Common myeloid progenitor, CD34-positive (primary cell): ENCODE measurements around the gene MCTP2.

Source experiments
- CTCF ChIA-PET: fragments of 350-600 bp; sonication (Branson Sonifier 250); formaldehyde crosslinking; loops from one replicate; lab custom pipeline; 2021; ENCODE audit warnings: antibody characterized with exemption; lab: Charles Lee
- POLR2A ChIA-PET: fragments of 350-600 bp; sonication (Branson Sonifier 250); formaldehyde crosslinking; loops from one replicate; lab custom pipeline; 2021; ENCODE audit warnings: antibody characterized with exemption; lab: Charles Lee
- DNase-seq, 3 donors: peaks; one replicate each; pipeline versions ENCODE4 v3.0.0 to v3.0.0-alpha.2; 2013
- H3K27ac ChIP-seq, 2 experiments: 1 replicate in 1 of 2; 2 replicates in 1 of 2; pipeline ENCODE4 v1.7.0; 2013; ENCODE audit warnings: inconsistent platforms in 2 of 2, low read length in 2 of 2, mild to moderate bottlenecking in 2 of 2, low read depth in 1 of 2, moderate library complexity in 1 of 2; ENCODE audit not compliant: severe bottlenecking in 2 of 2, insufficient read depth in 1 of 2, poor library complexity in 1 of 2
- H3K27me3 ChIP-seq, 5 experiments: replicated peaks in 2 of 5; 1 replicate in 3 of 5; 2 replicates in 2 of 5; pipeline versions ENCODE4 v1.6.1 to v1.7.0; 2013; ENCODE audit warnings: low read length in 4 of 5, mild to moderate bottlenecking in 2 of 5, moderate library complexity in 2 of 5, inconsistent platforms in 1 of 5; ENCODE audit not compliant: insufficient read depth in 5 of 5, control insufficient read depth in 4 of 5
- H3K36me3 ChIP-seq, 4 experiments: 1 replicate in 2 of 4; 2 replicates in 2 of 4; pipeline versions ENCODE4 v1.6.1 to v1.7.0; 2013; ENCODE audit warnings: low read length in 3 of 4, control low read depth in 1 of 4, mild to moderate bottlenecking in 1 of 4; ENCODE audit not compliant: control insufficient read depth in 4 of 4, insufficient read depth in 4 of 4
- H3K4me1 ChIP-seq, 4 experiments: 1 replicate in 3 of 4; 2 replicates in 1 of 4; pipeline versions ENCODE4 v1.6.1 to v1.7.1; 2013; ENCODE audit warnings: low read length in 3 of 4, mild to moderate bottlenecking in 3 of 4, control low read depth in 1 of 4, inconsistent platforms in 1 of 4, moderate library complexity in 1 of 4; ENCODE audit not compliant: control insufficient read depth in 4 of 4, insufficient read depth in 4 of 4; ENCODE audit errors: control extremely low read depth in 1 of 4
- H3K4me3 ChIP-seq, 7 experiments: 1 replicate in 4 of 7; 2 replicates in 3 of 7; pipeline versions ENCODE4 v1.5.1 to v1.7.0; 2013; ENCODE audit warnings: mild to moderate bottlenecking in 7 of 7, low read length in 6 of 7, moderate library complexity in 6 of 7, inconsistent platforms in 2 of 7, low read depth in 2 of 7, control low read depth in 1 of 7; ENCODE audit not compliant: insufficient read depth in 4 of 7, control insufficient read depth in 1 of 7; ENCODE audit errors: extremely low read depth in 1 of 7
- H3K9me3 ChIP-seq, 5 experiments: 1 replicate in 4 of 5; 2 replicates in 1 of 5; pipeline versions ENCODE4 v1.6.1 to v1.7.1; 2013; ENCODE audit warnings: low read length in 4 of 5, mild to moderate bottlenecking in 2 of 5, inconsistent platforms in 1 of 5, low read depth in 1 of 5, moderate library complexity in 1 of 5; ENCODE audit not compliant: control insufficient read depth in 4 of 5, insufficient read depth in 2 of 5; ENCODE audit errors: control extremely low read depth in 1 of 5
- WGBS: methylation state at CpG from one replicate; pipeline ENCODE4 v1.1.5; 2013; ENCODE audit not compliant: insufficient coverage; 5-methylcytosine and 5-hydroxymethylcytosine counted together

MCTP2 gene

DNA sequence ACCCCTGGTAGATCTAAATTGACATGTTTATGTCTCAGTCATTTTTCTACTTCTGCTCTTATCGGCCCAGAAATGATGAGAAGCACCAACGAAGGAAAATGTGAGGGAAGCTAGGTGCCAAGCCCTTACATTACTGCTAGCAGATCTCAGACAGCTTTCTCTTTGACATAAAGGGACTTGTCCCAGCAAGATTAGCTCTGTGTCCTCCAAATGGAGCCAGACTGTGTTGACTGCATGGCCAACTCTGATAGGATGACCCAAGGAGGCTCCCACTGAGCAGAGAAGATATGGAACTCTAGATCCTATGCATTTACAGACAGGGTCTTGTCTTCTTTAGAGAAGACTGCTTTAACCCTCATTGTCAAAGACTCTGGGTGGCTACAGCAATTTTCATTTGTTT, 2.8 kb upstream of the MCTP2 start:
- H3K27me3 ChIP-seq = no peaks in the 10 kb centered on the region
- H3K36me3 ChIP-seq = no peaks in the 10 kb centered on the region
- 45% methylated on average over 2 of the region's 2 CpGs for WGBS
- peaks cover 27 to 42% (median 33%) of the 10 kb centered on the region in 4 experiments for H3K4me1 ChIP-seq
- no peak overlapping the region for H3K4me3 ChIP-seq
- ChIA-PET POLR2A (interaction anchor here (1.1 kb wide), 1 partner anchor 22 kb away, joined by 4 read pairs; no protein-coding TSS in a partner anchor), CTCF (interaction anchor here (1.0 to 3.3 kb wide), 4 partner anchors 8 to 95 kb away, joined by 3 to 22 read pairs (median 12); no protein-coding TSS in a partner anchor)
- H3K27ac ChIP-seq = no peak overlapping the region
- no peak for DNase-seq
- no peaks in the 10 kb centered on the region for H3K9me3 ChIP-seq

GRCh38 chr15:94229591-94230369, 1.6 kb upstream of the MCTP2 start:
- H3K27ac ChIP-seq = peak overlapping the region in 1 of 2 experiments; percentile 93
- WGBS = 3% methylated on average over 6 of the region's 10 CpGs
- H3K27me3 ChIP-seq = no peaks in the 10 kb centered on the region
- no peaks in the 10 kb centered on the region for H3K9me3 ChIP-seq
- peaks cover 37 to 54% (median 44%) of the 10 kb centered on the region in 4 experiments for H3K4me1 ChIP-seq
- peak; percentile 80 to 95 (median 93) for DNase-seq
- H3K4me3 ChIP-seq = peak overlapping the region in 6 of 7 experiments; percentile 87 to 96 (median 92)
- peaks cover 0 to 3% (median 0%) of the 10 kb centered on the region in 4 experiments for H3K36me3 ChIP-seq
- ChIA-PET POLR2A (interaction anchor here (0.6 to 1.9 kb wide), 8 partner anchors 11 to 77 kb away, joined by 3 to 6 read pairs (median 4); no protein-coding TSS in a partner anchor), CTCF (interaction anchor here (0.7 to 5.1 kb wide), 15 partner anchors 8 to 94 kb away, joined by 3 to 23 read pairs (median 5); no protein-coding TSS in a partner anchor)

DNA sequence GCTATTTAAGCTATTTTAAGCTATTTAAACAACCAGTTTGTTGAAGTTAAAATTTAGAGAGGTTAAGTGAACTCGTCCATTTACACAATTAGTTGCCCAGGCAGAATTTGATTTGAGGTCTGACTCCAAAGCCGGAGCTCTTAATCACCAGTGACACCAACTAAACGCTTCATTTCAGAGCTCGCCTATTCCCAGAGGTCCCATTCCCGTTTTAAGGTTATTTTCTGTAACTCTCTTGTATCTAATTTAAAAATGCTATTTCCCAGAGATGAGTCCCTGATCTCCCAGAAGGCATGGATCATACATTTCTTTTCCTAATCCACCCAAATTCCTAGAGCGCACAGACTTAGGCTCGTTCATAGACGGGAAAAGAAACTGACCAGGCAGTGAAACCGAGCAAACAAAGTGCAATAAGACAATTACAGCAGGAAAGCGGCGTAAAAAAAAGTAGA, 904 bp upstream of the MCTP2 start:
- H3K4me3 ChIP-seq = peak overlapping the region; percentile 87 to 96 (median 90)
- peaks cover 0 to 3% (median 0%) of the 10 kb centered on the region in 4 experiments for H3K36me3 ChIP-seq
- H3K4me1 ChIP-seq = peaks cover 37 to 59% (median 51%) of the 10 kb centered on the region in 4 experiments
- H3K9me3 ChIP-seq = no peaks in the 10 kb centered on the region
- no peak for DNase-seq
- peak overlapping the region; percentile 84 to 93 for H3K27ac ChIP-seq
- ChIA-PET CTCF (interaction anchor here (0.7 to 5.1 kb wide), 14 partner anchors 8 to 93 kb away, joined by 3 to 23 read pairs (median 5); no protein-coding TSS in a partner anchor), POLR2A (interaction anchor here (0.6 to 1.9 kb wide), 9 partner anchors 10 to 77 kb away, joined by 3 to 15 read pairs (median 5); no protein-coding TSS in a partner anchor)
- no peaks in the 10 kb centered on the region for H3K27me3 ChIP-seq
- WGBS = 11% methylated on average over 7 of the region's 11 CpGs

- Histone ChIP-seq H3K27me3 (no peaks in the 10 kb centered on the region), H3K36me3 (peaks cover 0 to 3% (median 0%) of the 10 kb centered on the region in 4 experiments), H3K9me3 (no peaks in the 10 kb centered on the region), H3K4me3 (peak overlapping the region; percentile 87 to 96 (median 90)), H3K27ac (peak overlapping the region; percentile 59 to 93), H3K4me1 (peaks cover 38 to 74% (median 62%) of the 10 kb centered on the region in 4 experiments)
- ChIA-PET POLR2A (interaction anchor here (1.1 to 1.9 kb wide), 11 partner anchors 9 to 92 kb away, joined by 3 to 15 read pairs (median 6); no protein-coding TSS in a partner anchor), CTCF (interaction anchor here (0.6 to 5.1 kb wide), 25 partner anchors 8 to 101 kb away, joined by 3 to 23 read pairs (median 4); no protein-coding TSS in a partner anchor)
- WGBS = 0% methylated on average over 22 of the region's 25 CpGs
- DNase-seq = peak in 2 of 3 donors; percentile 63 to 74
Observed at GRCh38 chr15:94231723-94232468, 535 bp downstream of the MCTP2 start.

DNA sequence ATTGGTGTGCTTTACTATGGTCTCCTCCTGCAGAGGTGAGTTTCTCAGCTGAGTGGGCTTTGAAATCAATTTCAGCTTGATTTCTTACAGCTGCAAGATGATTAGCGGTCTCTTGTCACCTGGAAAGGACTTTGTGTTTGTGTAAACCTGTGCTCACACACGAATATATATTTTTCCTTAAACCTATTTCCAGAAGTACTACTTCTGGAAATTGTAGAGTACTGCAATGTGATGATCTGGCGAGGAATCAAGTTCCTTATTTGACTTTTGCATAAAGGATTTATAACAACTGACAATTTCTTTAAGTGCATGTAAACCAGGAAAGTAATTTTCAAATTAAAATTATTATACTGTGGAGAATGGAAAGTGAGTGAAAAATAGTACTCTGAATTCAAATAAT, 2.1 kb downstream of the MCTP2 start:
- Histone ChIP-seq H3K27ac (peak overlapping the region in 1 of 2 experiments; percentile 93), H3K36me3 (peaks cover 0 to 4% (median 0%) of the 10 kb centered on the region in 4 experiments), H3K4me3 (peak overlapping the region in 6 of 7 experiments; percentile 87 to 96 (median 92)), H3K4me1 (peaks cover 43 to 85% (median 71%) of the 10 kb centered on the region in 4 experiments), H3K27me3 (no peaks in the 10 kb centered on the region), H3K9me3 (no peaks in the 10 kb centered on the region)
- CTCF ChIA-PET = interaction anchor here (1.2 to 5.1 kb wide), 5 partner anchors 15 to 91 kb away, joined by 3 to 23 read pairs (median 6); no protein-coding TSS in a partner anchor
- POLR2A ChIA-PET = interaction anchor here (1.8 kb wide), 1 partner anchor 54 kb away, joined by 7 read pairs; no protein-coding TSS in a partner anchor
- peak in 1 of 3 donors; percentile 58 for DNase-seq
- WGBS = no CpG with 5 or more reads among the region's 3 CpGs

DNA sequence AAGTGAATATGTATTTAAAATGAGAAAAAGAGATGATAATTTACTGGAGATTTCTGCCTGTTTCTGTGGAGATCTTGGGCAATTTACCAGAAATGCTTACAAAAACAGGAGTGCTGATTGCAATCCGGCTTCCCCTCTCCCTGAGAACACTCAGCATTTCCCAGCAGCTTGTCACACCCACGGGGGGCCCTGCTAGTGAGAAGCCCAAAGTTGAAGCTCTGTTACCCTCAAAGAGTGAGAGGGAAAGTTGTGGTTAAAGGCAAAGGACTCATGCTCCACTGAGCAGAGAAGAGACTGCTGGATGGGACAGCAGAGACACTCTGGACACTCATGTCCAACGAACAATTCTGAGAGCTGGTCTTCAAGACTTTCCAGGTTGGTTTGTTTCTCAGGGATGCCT, 2.9 kb downstream of the MCTP2 start:
- peak in 1 of 3 donors; percentile 43 for DNase-seq

More for the DNA sequence above, 2.9 kb downstream of the MCTP2 start:
- Histone ChIP-seq H3K27ac (peak overlapping the region in 1 of 2 experiments; percentile 93), H3K4me1 (peaks cover 38 to 85% (median 70%) of the 10 kb centered on the region in 4 experiments), H3K9me3 (no peaks in the 10 kb centered on the region), H3K4me3 (peak overlapping the region; percentile 13 to 96 (median 90)), H3K36me3 (peaks cover 0 to 7% (median 0%) of the 10 kb centered on the region in 4 experiments), H3K27me3 (no peaks in the 10 kb centered on the region)
- 30% methylated on average over 2 of the region's 3 CpGs for WGBS
- POLR2A ChIA-PET = interaction anchor here (1.1 to 1.8 kb wide), 2 partner anchors 27 to 53 kb away, joined by 3 to 7 read pairs; no protein-coding TSS in a partner anchor
- CTCF ChIA-PET = interaction anchor here (1.0 to 5.1 kb wide), 5 partner anchors 19 to 90 kb away, joined by 3 to 23 read pairs (median 13); no protein-coding TSS in a partner anchor
